ENCODE data around the gene WBP4.
"Not testable (repeated sequence)": the region's sequence is repeated elsewhere in the genome, so short reads cannot be mapped to it uniquely, and the experiment has no call there.

Gene WBP4

DNA sequence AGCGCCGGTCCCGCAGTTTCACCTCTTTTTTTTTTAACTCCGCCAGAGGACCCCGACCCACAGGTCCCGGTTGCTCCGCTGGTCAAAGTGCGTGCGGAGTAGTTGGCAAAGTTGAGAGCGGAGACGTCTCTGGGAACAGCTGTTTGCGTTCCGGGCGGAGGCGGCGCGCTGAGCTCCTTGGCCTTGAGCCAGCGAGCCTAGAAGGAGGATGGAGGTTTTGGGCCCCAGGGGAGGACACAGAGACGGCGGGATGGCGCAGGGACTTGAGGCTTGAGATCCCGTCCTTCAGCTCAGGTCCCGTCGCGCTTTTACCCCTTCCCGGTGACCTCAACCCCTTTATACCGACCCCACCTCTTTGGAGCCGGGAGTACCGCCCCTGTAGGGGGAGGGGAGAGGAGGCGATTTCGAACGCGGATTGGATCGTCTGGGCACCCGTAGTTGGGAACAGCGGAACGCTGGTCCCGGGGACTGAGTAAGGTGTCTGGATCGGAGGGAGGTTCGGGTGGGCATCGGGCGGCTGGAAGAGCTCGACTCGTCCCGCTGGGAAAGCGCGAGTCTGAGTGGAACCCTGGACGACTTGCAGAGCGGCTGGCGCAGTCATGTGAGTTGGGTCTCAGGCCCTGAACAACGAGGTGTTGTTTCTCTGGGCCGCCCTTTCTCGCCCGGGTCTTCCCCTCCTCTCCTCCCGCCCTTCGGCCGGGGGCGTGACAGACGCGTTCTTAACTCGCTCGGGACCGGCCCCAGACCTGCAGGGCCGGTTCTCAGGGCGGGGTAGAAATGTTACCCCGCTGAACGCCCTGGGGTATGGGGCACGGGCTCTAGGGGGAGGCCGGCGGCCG is at the start of gene WBP4:
TSS of gene WBP4 (plus strand) at position 435 of the 839 bp plus-strand sequence. CDS start at position 600, 165 bp downstream.
- peak; percentile 95 for DNase-seq (ENCODE audit: low spot score)

GRCh38 chr13:41012536-41012935 is 48.8 kb upstream of the WBP4 start:
- no peak for DNase-seq (ENCODE audit: low spot score)

DNA sequence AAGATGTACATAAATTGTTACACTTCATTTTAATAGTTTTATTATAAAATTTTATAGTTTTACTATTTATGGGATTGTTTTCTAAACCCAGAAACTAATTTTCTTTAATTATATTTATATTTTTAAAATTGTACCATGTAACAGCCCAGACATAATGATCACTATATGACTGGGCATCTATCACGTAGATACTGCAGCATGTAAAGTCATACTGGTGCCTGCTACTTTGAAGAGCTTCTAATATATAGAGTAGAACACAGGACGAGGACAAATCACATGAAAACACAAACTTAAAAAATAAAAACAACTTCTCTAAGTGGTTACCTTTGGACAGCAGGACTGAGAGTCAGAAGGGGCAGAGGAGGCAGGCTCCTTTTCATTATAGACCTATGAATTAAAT is 47.5 kb upstream of the WBP4 start:
- DNase-seq (ENCODE audit: low spot score): no peak

GRCh38 chr13:41015920-41016319 is 45.4 kb upstream of the WBP4 start:
- DNase-seq (ENCODE audit: low spot score): no peak

- no peak for DNase-seq (ENCODE audit: low spot score)
Observed at GRCh38 chr13:41017159-41017558, 44.1 kb upstream of the WBP4 start.

- no peak for DNase-seq (ENCODE audit: low spot score)
Observed at GRCh38 chr13:41017817-41018601, 43.3 kb upstream of the WBP4 start.

DNA sequence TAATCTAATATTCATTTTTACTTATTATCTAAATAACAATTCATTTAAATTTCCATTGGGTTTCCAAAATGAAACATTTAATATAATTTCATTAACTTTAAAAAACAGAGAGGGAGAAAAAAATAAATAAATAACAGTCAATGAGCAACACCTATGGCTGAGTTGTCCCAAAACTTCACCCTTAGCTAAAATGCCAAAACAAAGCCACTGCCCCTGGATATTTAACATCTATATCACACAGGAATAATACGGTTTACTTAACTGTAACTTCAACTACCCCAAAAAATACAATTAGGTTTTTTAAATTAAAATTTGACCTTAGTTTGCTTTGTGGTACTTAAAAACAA is 42.7 kb upstream of the WBP4 start:
- DNase-seq (ENCODE audit: low spot score): no peak

DNA sequence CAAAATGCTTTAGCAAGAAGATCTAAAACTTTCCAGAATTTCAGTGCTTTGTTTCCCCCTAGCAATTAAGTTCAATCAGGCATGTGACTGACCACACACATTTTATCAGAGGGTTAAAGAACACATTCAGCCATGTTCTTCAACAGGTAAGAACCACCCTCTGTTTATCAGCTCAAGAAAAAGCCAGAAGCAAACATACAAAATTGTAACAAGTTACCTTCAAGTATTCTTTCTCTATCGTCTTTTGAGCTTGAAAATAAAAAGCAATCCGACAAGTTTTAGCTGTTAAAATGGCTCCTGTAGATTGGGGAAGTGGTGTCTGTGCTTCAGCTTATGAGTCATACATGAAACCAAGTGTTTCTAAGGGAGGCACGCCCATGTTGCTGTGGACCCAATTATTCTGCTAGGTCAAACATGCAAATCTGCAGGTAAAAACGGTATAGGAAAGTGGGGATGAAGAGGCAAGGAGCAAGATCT is 42.3 kb upstream of the WBP4 start, which contains the start of gene ELF1:
TSS of gene ELF1 (minus strand) at position 306 of the 477 bp plus-strand sequence. CDS start 37,262 bp downstream, outside the sequence.
- DNase-seq (ENCODE audit: low spot score): no peak

GRCh38 chr13:41019578-41020347 is 41.5 kb upstream of the WBP4 start:
- no peak for DNase-seq (ENCODE audit: low spot score)

GRCh38 chr13:41025518-41025917 is 35.8 kb upstream of the WBP4 start:
- no peak for DNase-seq (ENCODE audit: low spot score)

- no peak for DNase-seq (ENCODE audit: low spot score)
Observed at GRCh38 chr13:41026788-41027187, 34.5 kb upstream of the WBP4 start.

DNA sequence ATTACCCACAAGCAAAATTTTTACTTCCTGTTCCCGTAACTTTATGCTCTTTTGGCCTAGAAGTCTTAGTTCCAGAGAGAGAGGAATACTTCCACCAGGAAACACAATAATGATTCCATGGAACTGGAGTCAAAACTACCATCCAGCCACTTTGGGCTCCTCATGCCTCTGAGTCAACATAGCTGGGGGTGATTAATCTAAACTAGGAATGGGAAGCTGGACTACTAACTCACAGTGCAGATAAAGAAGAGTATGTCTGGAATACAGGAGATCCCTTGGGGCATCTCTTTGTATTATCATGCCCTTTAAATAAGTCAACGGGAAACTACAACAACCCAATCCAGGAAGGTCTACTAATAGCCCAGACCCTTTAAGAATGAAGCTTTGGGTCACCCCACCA is 33.3 kb upstream of the WBP4 start:
- no peak for DNase-seq (ENCODE audit: low spot score)

- no peak for DNase-seq (ENCODE audit: low spot score)
Observed at GRCh38 chr13:41029629-41030028, 31.7 kb upstream of the WBP4 start.

GRCh38 chr13:41032691-41033376 is 28.5 kb upstream of the WBP4 start:
- no peak for DNase-seq (ENCODE audit: low spot score)

DNA sequence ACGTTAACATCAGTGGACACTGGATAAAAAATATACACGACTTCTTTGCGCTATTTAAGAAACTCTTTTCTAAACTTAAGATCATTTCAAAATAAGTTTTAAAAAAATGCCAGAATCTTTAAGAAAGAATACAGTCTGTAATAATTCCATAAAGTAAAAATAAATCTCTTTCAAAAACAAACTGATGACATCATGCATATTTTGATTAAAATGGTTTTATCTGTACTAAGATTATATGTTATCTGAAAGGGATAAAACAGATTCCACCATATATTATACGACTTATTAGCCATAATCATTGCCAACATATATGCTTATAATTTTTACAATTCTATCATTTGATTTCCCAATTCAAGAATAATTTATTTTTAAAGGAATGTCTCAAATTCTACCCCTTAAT is 26.9 kb upstream of the WBP4 start:
- no peak for DNase-seq (ENCODE audit: low spot score)

DNA sequence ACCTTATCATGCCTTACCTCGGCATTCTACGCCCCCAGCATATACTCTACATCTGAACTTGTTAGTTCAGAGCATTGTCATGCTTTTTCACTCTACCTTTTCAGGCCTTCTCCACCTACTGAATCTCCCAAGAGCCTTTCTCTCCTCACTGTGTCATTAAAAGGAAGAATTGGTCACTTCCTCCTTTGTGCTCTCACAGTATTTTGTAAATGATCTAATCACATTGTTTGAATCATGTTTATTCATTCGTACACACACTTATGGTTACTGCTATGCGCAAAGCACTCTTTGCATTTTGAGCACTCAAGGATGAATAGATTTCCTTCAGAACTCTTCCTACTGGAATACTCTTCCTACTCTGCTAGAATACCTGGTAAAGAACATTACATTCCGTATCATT is 26.4 kb upstream of the WBP4 start:
- no peak for DNase-seq (ENCODE audit: low spot score)

- not testable (repeated sequence) for DNase-seq (ENCODE audit: low spot score)
Observed at GRCh38 chr13:41036557-41036956, 24.8 kb upstream of the WBP4 start.

DNA sequence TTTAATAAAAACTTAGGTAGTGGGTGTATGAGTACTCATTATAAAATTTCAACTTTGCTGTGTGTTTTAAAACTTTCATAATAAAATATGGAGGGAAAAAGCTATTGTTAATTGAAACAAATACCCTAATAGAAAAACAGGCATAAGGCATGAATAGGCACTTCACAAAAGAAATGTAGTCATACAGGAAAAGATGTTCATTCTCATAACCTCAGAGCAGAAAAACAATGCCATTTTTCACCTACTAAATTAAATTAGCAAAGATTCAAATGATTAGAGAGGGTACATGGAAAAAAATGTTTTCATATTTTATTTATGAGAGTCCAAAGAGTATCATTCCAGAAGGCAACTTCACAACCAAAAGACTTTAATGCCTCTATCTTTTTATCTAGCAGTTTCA is 21.6 kb upstream of the WBP4 start:
- DNase-seq (ENCODE audit: low spot score): no peak

GRCh38 chr13:41040584-41041334 is 20.6 kb upstream of the WBP4 start:
- no peak for DNase-seq (ENCODE audit: low spot score)

DNA sequence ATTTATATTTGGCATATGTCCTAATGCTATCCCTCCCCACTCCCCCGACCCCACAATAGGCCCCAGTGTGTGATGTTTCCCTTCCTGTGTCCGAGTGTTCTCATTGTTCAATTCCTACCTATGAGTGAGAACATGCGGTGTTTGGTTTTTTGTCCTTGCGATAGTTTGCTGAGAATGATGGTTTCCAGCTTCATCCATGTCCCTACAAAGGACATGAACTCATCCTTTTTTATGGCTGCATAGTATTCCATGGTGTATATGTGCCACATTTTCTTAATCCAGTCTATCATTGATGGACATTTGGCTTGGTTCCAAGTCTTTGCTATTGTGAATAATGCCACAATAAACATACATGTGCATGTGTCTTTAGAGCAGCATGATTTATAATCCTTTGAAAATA is 18.9 kb upstream of the WBP4 start:
- DNase-seq (ENCODE audit: low spot score): not testable (repeated sequence)

DNA sequence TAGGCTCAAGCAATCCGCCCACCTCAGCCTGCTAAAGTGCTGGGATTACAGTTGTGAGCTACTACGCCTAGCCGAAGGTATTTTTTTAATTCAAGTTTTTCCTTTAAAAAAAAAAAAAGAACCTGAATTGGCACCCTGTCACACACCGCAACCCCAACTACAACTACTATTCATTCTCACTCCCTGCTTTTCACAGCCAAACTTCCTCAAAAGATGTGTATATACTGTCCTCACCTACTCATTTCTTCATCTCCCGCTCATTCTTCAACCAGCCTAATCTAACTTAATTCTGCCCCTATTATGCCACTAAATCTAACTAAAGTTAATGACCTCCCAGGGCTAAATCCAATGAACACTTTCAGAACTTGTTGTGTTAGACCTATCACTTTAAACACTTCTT is 12.7 kb upstream of the WBP4 start:
- no peak for DNase-seq (ENCODE audit: low spot score)

Measured in putamen (tissue), 1 donor.